MCF 10A (cell line): Measurements from ENCODE around the gene CCSER2. TPM values are rescaled to one million over a fixed set of nuclear protein-coding genes. Genes with fewer than 3 reads are reported as not detected.

Experiments
- BruUV-seq: library from RNA; stranded (reverse); fragments of 400-500 nt; replicated peaks from 2 replicates; lab custom pipeline; 2021; lab: Mats Ljungman, UMichigan
- CTCF ChIA-PET: fragments of 300-600 bp; sonication (Branson Sonifier 250); formaldehyde crosslinking; extraction: SDS; loops from one replicate; lab custom pipeline; 2021; ENCODE audit warnings: antibody characterized with exemption, inconsistent platforms; lab: Yijun Ruan, JAX
- POLR2A ChIA-PET: fragments of 300-600, 350-650 bp; sonication (Branson Sonifier 250); formaldehyde crosslinking; extraction: SDS; loops from one replicate; lab custom pipeline; 2020; ENCODE audit warnings: antibody characterized with exemption, inconsistent platforms; lab: Yijun Ruan, JAX
- DNase-seq: peaks from one replicate; pipeline ENCODE4 v3.0.0-alpha.2; 2018; ENCODE audit not compliant: unreplicated experiment
- H3K27ac Mint-ChIP-seq: one replicate; pipeline ENCODE4 v1.8.0; 2022; ENCODE audit warnings: mild to moderate bottlenecking, low read depth, mixed read lengths; ENCODE audit not compliant: unreplicated experiment
- H3K27me3 Mint-ChIP-seq: one replicate; pipeline ENCODE4 v1.8.0; 2022; ENCODE audit warnings: mixed read lengths; ENCODE audit not compliant: insufficient read depth, unreplicated experiment
- H3K36me3 Mint-ChIP-seq: one replicate; pipeline ENCODE4 v1.8.0; 2022; ENCODE audit warnings: mild to moderate bottlenecking, moderate library complexity, mixed read lengths; ENCODE audit not compliant: insufficient read depth, unreplicated experiment
- H3K4me1 Mint-ChIP-seq: one replicate; pipeline ENCODE4 v1.8.0; 2022; ENCODE audit warnings: mixed read lengths; ENCODE audit not compliant: insufficient read depth, unreplicated experiment
- H3K4me3 Mint-ChIP-seq: one replicate; pipeline ENCODE4 v1.8.0; 2022; ENCODE audit warnings: mild to moderate bottlenecking, moderate library complexity, mixed read lengths; ENCODE audit not compliant: unreplicated experiment
- H3K9me3 Mint-ChIP-seq: one replicate; pipeline ENCODE4 v1.8.0; 2022; ENCODE audit warnings: mixed read lengths; ENCODE audit not compliant: unreplicated experiment
- CTCF ChIP-seq: fragments of 200-600 bp; IDR thresholded peaks from one replicate; pipeline ENCODE4 v1.8.0; 2022; ENCODE audit warnings: antibody characterized with exemption, mild to moderate bottlenecking; ENCODE audit not compliant: unreplicated experiment
- intact Hi-C: fragments of 100-400 bp; cut with micrococcal nuclease; formaldehyde crosslinking; loops from 2 replicates; pipeline ENCODE4 v1.14.1; 2022
- total RNA-seq: library from RNA; stranded (reverse); gene quantifications from 2 replicates; pipeline ENCODE4 v1.2.3, GENCODE V29; 2022

The CCSER2 gene
- total RNA-seq, 1 experiment from 2014 or later, result 70.0 TPM

- intact Hi-C loops, result no loop called here
- Mint-ChIP-seq H3K4me1 (peaks cover 25% of the 10 kb centered on the region), H3K4me3 (no peak overlapping the region), H3K9me3 (no peaks in the 10 kb centered on the region), H3K27me3 (no peaks in the 10 kb centered on the region), H3K36me3 (no peaks in the 10 kb centered on the region), H3K27ac (no peak overlapping the region)
- POLR2A ChIA-PET, result interaction anchor here (0.5 to 1.1 kb wide), 2 partner anchors 12 to 48 kb away, joined by 3 read pairs; no protein-coding TSS in a partner anchor
- no peak for DNase-seq
- TF ChIP-seq CTCF, result no peak
- no TSS peak for BruUV-seq
- CTCF ChIA-PET, result interaction anchor here (0.6 to 1.8 kb wide), 5 partner anchors 12 to 202 kb away, joined by 3 to 6 read pairs (median 3); no protein-coding TSS in a partner anchor
These were observed 6.4 kb downstream of the CCSER2 start for GRCh38 chr10:84334811-84335210.

GRCh38 chr10:84335516-84335915 is 7.1 kb downstream of the CCSER2 start:
- BruUV-seq, result no TSS peak
- CTCF ChIA-PET, result interaction anchor here (0.9 to 1.8 kb wide), 4 partner anchors 16 to 205 kb away, joined by 4 to 6 read pairs (median 6); no protein-coding TSS in a partner anchor

GRCh38 chr10:84336406-84337090 is 8.2 kb downstream of the CCSER2 start:
- no peak for TF ChIP-seq CTCF
- H3K36me3 Mint-ChIP-seq, result no peaks in the 10 kb centered on the region
- BruUV-seq, result no TSS peak
- ChIA-PET POLR2A (interaction anchor here (0.7 to 0.9 kb wide), 2 partner anchors 35 to 196 kb away, joined by 3 to 5 read pairs; no protein-coding TSS in a partner anchor), CTCF (interaction anchor here (0.9 to 1.8 kb wide), 3 partner anchors 15 to 204 kb away, joined by 4 to 8 read pairs (median 5); no protein-coding TSS in a partner anchor)
- no peaks in the 10 kb centered on the region for H3K9me3 Mint-ChIP-seq
- no peak for DNase-seq
- intact Hi-C loops, result no loop called here
- no peak overlapping the region for H3K27ac Mint-ChIP-seq
- no peaks in the 10 kb centered on the region for H3K27me3 Mint-ChIP-seq
- H3K4me1 Mint-ChIP-seq, result peaks cover 11% of the 10 kb centered on the region
- no peak overlapping the region for H3K4me3 Mint-ChIP-seq

More at GRCh38 chr10:84335516-84335915, 7.1 kb downstream of the CCSER2 start:
- H3K9me3 Mint-ChIP-seq, result no peaks in the 10 kb centered on the region
- no peak for DNase-seq
- no peak for TF ChIP-seq CTCF
- intact Hi-C loops, result no loop called here
- no peak overlapping the region for H3K27ac Mint-ChIP-seq
- POLR2A ChIA-PET, result interaction anchor here (0.5 to 0.9 kb wide), 3 partner anchors 36 to 195 kb away, joined by 3 to 5 read pairs (median 3); no protein-coding TSS in a partner anchor
- peaks cover 19% of the 10 kb centered on the region for H3K4me1 Mint-ChIP-seq
- no peaks in the 10 kb centered on the region for H3K36me3 Mint-ChIP-seq
- no peak overlapping the region for H3K4me3 Mint-ChIP-seq
- H3K27me3 Mint-ChIP-seq, result no peaks in the 10 kb centered on the region

GRCh38 chr10:84337199-84337598 is 8.8 kb downstream of the CCSER2 start:
- no peak for TF ChIP-seq CTCF
- intact Hi-C loops, result no loop called here
- Mint-ChIP-seq H3K27me3 (no peaks in the 10 kb centered on the region), H3K36me3 (no peaks in the 10 kb centered on the region), H3K27ac (no peak overlapping the region), H3K4me1 (peaks cover 10% of the 10 kb centered on the region), H3K9me3 (no peaks in the 10 kb centered on the region), H3K4me3 (no peak overlapping the region)
- BruUV-seq, result no TSS peak
- CTCF ChIA-PET, result interaction anchor here (1.4 to 1.8 kb wide), 2 partner anchors 15 to 200 kb away, joined by 5 to 8 read pairs; no protein-coding TSS in a partner anchor
- peak; percentile 22 for DNase-seq
- POLR2A ChIA-PET, result interaction anchor here (0.6 kb wide), 1 partner anchor 14 kb away, joined by 3 read pairs; no protein-coding TSS in a partner anchor
